HG03342 (cell line): ENCODE data around the gene SCAMP4.
A peak's percentile ranks its signal among the peaks of the same experiment; 100 is the strongest.
"Not testable (repeated sequence)": the region's sequence is repeated elsewhere in the genome, so short reads cannot be mapped to it uniquely, and the experiment has no call there.

ENCODE experiments used
- ATAC-seq: cut with Tn5 transposase; IDR thresholded peaks from one replicate; pipeline ENCODE4 v1.9.1; 2021; ENCODE audit warnings: mild to moderate bottlenecking, moderate library complexity; ENCODE audit not compliant: unreplicated experiment

SCAMP4 gene

GRCh38 chr19:1882786-1883692 is 22.2 kb upstream of the SCAMP4 start:
- ATAC-seq = no peak

- no peak for ATAC-seq
These were observed 21.4 kb upstream of the SCAMP4 start for GRCh38 chr19:1883784-1884183.

GRCh38 chr19:1884291-1884718 is 20.9 kb upstream of the SCAMP4 start:
- ATAC-seq = no peak

- no peak for ATAC-seq
These were observed 20.4 kb upstream of the SCAMP4 start for GRCh38 chr19:1884719-1885334.

- peak; percentile 77 for ATAC-seq
These were observed 19.6 kb upstream of the SCAMP4 start, which contains the start of gene ABHD17A for GRCh38 chr19:1885398-1886119. TSS of gene ABHD17A (minus strand) at chr19:1885496. CDS start at chr19:1881566, 3,930 bp downstream.

GRCh38 chr19:1886360-1886759 is 18.8 kb upstream of the SCAMP4 start:
- ATAC-seq = not testable (repeated sequence)

- no peak for ATAC-seq
These were observed 16.8 kb upstream of the SCAMP4 start for GRCh38 chr19:1888385-1888784.

- ATAC-seq = no peak
These were observed 15.3 kb upstream of the SCAMP4 start for GRCh38 chr19:1889907-1890306.

- no peak for ATAC-seq
These were observed 11.4 kb upstream of the SCAMP4 start for GRCh38 chr19:1893791-1894190.

GRCh38 chr19:1896508-1896907 is 8.7 kb upstream of the SCAMP4 start:
- ATAC-seq = no peak

- ATAC-seq = no peak
These were observed 3.2 kb upstream of the SCAMP4 start for GRCh38 chr19:1901940-1902404.

- ATAC-seq = no peak
These were observed 2.3 kb upstream of the SCAMP4 start for GRCh38 chr19:1902923-1903322.

- ATAC-seq = no peak
These were observed 414 bp upstream of the SCAMP4 start for GRCh38 chr19:1904860-1905109.

GRCh38 chr19:1905863-1906375 is 720 bp downstream of the SCAMP4 start:
- no peak for ATAC-seq

- no peak for ATAC-seq
These were observed 1.9 kb downstream of the SCAMP4 start for GRCh38 chr19:1906985-1907562.

GRCh38 chr19:1907563-1908363 is 2.6 kb downstream of the SCAMP4 start:
- ATAC-seq = no peak

- no peak for ATAC-seq
These were observed 3.1 kb downstream of the SCAMP4 start for GRCh38 chr19:1908364-1908678.

- ATAC-seq = no peak
These were observed 4.5 kb downstream of the SCAMP4 start for GRCh38 chr19:1909761-1910080.

- ATAC-seq = no peak
These were observed 5.0 kb downstream of the SCAMP4 start for GRCh38 chr19:1910177-1910576.

GRCh38 chr19:1911098-1911497 is 5.9 kb downstream of the SCAMP4 start:
- ATAC-seq = no peak

- ATAC-seq = no peak
These were observed 6.8 kb downstream of the SCAMP4 start for GRCh38 chr19:1911995-1912394.
